Activated CD8-positive, alpha-beta memory T cell treated with anti-CD3 and anti-CD28 coated beads, Interleukin-2, amount 50 U/mL, for 48 hours (primary cell): ENCODE results near the gene ENPP4.
A peak's percentile ranks its signal among the peaks of the same experiment; 100 is the strongest.
"Not testable (repeated sequence)": the region's sequence is repeated elsewhere in the genome, so short reads cannot be mapped to it uniquely, and the experiment has no call there.

ENCODE experiments used
- DNase-seq: peaks from one replicate; pipeline ENCODE4 v3.0.0-alpha.2; 2020

ENPP4 gene

GRCh38 chr6:46134216-46134615, 4.4 kb downstream of the ENPP4 start:
- no peak for DNase-seq

- DNase-seq = no peak
Measured at GRCh38 chr6:46135176-46135575, 5.4 kb downstream of the ENPP4 start.

- no peak for DNase-seq
Measured at GRCh38 chr6:46136831-46137230, 7.0 kb downstream of the ENPP4 start.

GRCh38 chr6:46137387-46137786, 7.6 kb downstream of the ENPP4 start:
- DNase-seq = no peak

GRCh38 chr6:46138281-46138680, 8.5 kb downstream of the ENPP4 start:
- DNase-seq = no peak

- no peak for DNase-seq
Measured at GRCh38 chr6:46144270-46144669, 14.5 kb downstream of the ENPP4 start.

- not testable (repeated sequence) for DNase-seq
Measured at GRCh38 chr6:46149066-46149465, 19.3 kb downstream of the ENPP4 start.

GRCh38 chr6:46156701-46157100, 26.9 kb downstream of the ENPP4 start:
- no peak for DNase-seq

- DNase-seq = no peak
Measured at GRCh38 chr6:46159229-46159628, 29.4 kb downstream of the ENPP4 start.

GRCh38 chr6:46160102-46160501, 30.3 kb downstream of the ENPP4 start:
- no peak for DNase-seq

GRCh38 chr6:46170357-46171289, 40.8 kb downstream of the ENPP4 start, which contains the start of gene ENPP5:
Gene ENPP5 (minus strand): TSS chr6:46170980. CDS start chr6:46168262, 2,718 bp downstream.
- peak; percentile 81 for DNase-seq

- DNase-seq = no peak
Measured at GRCh38 chr6:46172176-46172575, 42.4 kb downstream of the ENPP4 start.

- DNase-seq = no peak
Measured at GRCh38 chr6:46174904-46175303, 45.1 kb downstream of the ENPP4 start.

- DNase-seq = no peak
Measured at GRCh38 chr6:46175446-46175845, 45.7 kb downstream of the ENPP4 start.

- DNase-seq = no peak
Measured at GRCh38 chr6:46175976-46176375, 46.2 kb downstream of the ENPP4 start.

GRCh38 chr6:46184114-46184513, 54.3 kb downstream of the ENPP4 start:
- DNase-seq = no peak

- no peak for DNase-seq
Measured at GRCh38 chr6:46186583-46186982, 56.8 kb downstream of the ENPP4 start.

- DNase-seq = no peak
Measured at GRCh38 chr6:46189726-46190125, 59.9 kb downstream of the ENPP4 start.

GRCh38 chr6:46190889-46191288, 61.1 kb downstream of the ENPP4 start:
- no peak for DNase-seq

- no peak for DNase-seq
Measured at GRCh38 chr6:46191961-46192360, 62.2 kb downstream of the ENPP4 start.
